Measurements from ENCODE around the gene PCSK2.

PCSK2 gene

GRCh38 chr20:17236766-17237165, 9.9 kb downstream of the PCSK2 start:
- DNase-seq = no peak
- in situ Hi-C loops (cut with MboI; ENCODE audit: low pct_unique_long_range_greater_than_20kb, low sequenced_read_pairs) = no loop called here

- in situ Hi-C loops (cut with MboI; ENCODE audit: low pct_unique_long_range_greater_than_20kb, low sequenced_read_pairs) = no loop called here
- no peak for DNase-seq
Measured at GRCh38 chr20:17248224-17248623, 21.4 kb downstream of the PCSK2 start.

- no peak for DNase-seq
- in situ Hi-C loops (cut with MboI; ENCODE audit: low pct_unique_long_range_greater_than_20kb, low sequenced_read_pairs) = no loop called here
Measured at GRCh38 chr20:17262786-17263185, 35.9 kb downstream of the PCSK2 start.

GRCh38 chr20:17273717-17274116, 46.9 kb downstream of the PCSK2 start:
- in situ Hi-C loops (cut with MboI; ENCODE audit: low pct_unique_long_range_greater_than_20kb, low sequenced_read_pairs) = no loop called here
- peak; percentile 2 for DNase-seq

- DNase-seq = no peak
- in situ Hi-C loops (cut with MboI; ENCODE audit: low pct_unique_long_range_greater_than_20kb, low sequenced_read_pairs) = no loop called here
Measured at GRCh38 chr20:17276101-17276500, 49.3 kb downstream of the PCSK2 start.

GRCh38 chr20:17281478-17281877, 54.6 kb downstream of the PCSK2 start:
- in situ Hi-C loops (cut with MboI; ENCODE audit: low pct_unique_long_range_greater_than_20kb, low sequenced_read_pairs) = no loop called here
- peak; percentile 13 for DNase-seq

GRCh38 chr20:17282501-17282900, 55.7 kb downstream of the PCSK2 start:
- in situ Hi-C loops (cut with MboI; ENCODE audit: low pct_unique_long_range_greater_than_20kb, low sequenced_read_pairs) = no loop called here
- no peak for DNase-seq

GRCh38 chr20:17287503-17287902, 60.7 kb downstream of the PCSK2 start:
- in situ Hi-C loops (cut with MboI; ENCODE audit: low pct_unique_long_range_greater_than_20kb, low sequenced_read_pairs) = no loop called here
- DNase-seq = no peak

- DNase-seq = no peak
- in situ Hi-C loops (cut with MboI; ENCODE audit: low pct_unique_long_range_greater_than_20kb, low sequenced_read_pairs) = no loop called here
Measured at GRCh38 chr20:17287998-17288397, 61.2 kb downstream of the PCSK2 start.

- DNase-seq = no peak
- in situ Hi-C loops (cut with MboI; ENCODE audit: low pct_unique_long_range_greater_than_20kb, low sequenced_read_pairs) = no loop called here
Measured at GRCh38 chr20:17295151-17295726, 68.4 kb downstream of the PCSK2 start.

GRCh38 chr20:17295991-17296390, 69.2 kb downstream of the PCSK2 start:
- in situ Hi-C loops (cut with MboI; ENCODE audit: low pct_unique_long_range_greater_than_20kb, low sequenced_read_pairs) = no loop called here
- no peak for DNase-seq

- no peak for DNase-seq
- in situ Hi-C loops (cut with MboI; ENCODE audit: low pct_unique_long_range_greater_than_20kb, low sequenced_read_pairs) = no loop called here
Measured at GRCh38 chr20:17298171-17298570, 71.3 kb downstream of the PCSK2 start.

GRCh38 chr20:17298751-17299150, 71.9 kb downstream of the PCSK2 start:
- DNase-seq = no peak
- in situ Hi-C loops (cut with MboI; ENCODE audit: low pct_unique_long_range_greater_than_20kb, low sequenced_read_pairs) = no loop called here

GRCh38 chr20:17300113-17300512, 73.3 kb downstream of the PCSK2 start:
- in situ Hi-C loops (cut with MboI; ENCODE audit: low pct_unique_long_range_greater_than_20kb, low sequenced_read_pairs) = no loop called here
- DNase-seq = no peak

GRCh38 chr20:17304774-17305173, 77.9 kb downstream of the PCSK2 start:
- no peak for DNase-seq
- in situ Hi-C loops (cut with MboI; ENCODE audit: low pct_unique_long_range_greater_than_20kb, low sequenced_read_pairs) = no loop called here

GRCh38 chr20:17306427-17306826, 79.6 kb downstream of the PCSK2 start:
- in situ Hi-C loops (cut with MboI; ENCODE audit: low pct_unique_long_range_greater_than_20kb, low sequenced_read_pairs) = no loop called here

GRCh38 chr20:17314264-17314663, 87.4 kb downstream of the PCSK2 start:
- in situ Hi-C loops (cut with MboI; ENCODE audit: low pct_unique_long_range_greater_than_20kb, low sequenced_read_pairs) = no loop called here
- DNase-seq = no peak

More at GRCh38 chr20:17306427-17306826, 79.6 kb downstream of the PCSK2 start:
- no peak for DNase-seq

- no peak for DNase-seq
- in situ Hi-C loops (cut with MboI; ENCODE audit: low pct_unique_long_range_greater_than_20kb, low sequenced_read_pairs) = no loop called here
Measured at GRCh38 chr20:17315407-17316231, 88.8 kb downstream of the PCSK2 start.

GRCh38 chr20:17316316-17317038, 89.6 kb downstream of the PCSK2 start:
- DNase-seq = no peak
- in situ Hi-C loops (cut with MboI; ENCODE audit: low pct_unique_long_range_greater_than_20kb, low sequenced_read_pairs) = no loop called here

GRCh38 chr20:17317341-17317740, 90.5 kb downstream of the PCSK2 start:
- in situ Hi-C loops (cut with MboI; ENCODE audit: low pct_unique_long_range_greater_than_20kb, low sequenced_read_pairs) = no loop called here
- DNase-seq = no peak

Measured in KBM-7 (cell line).